RWPE1 (cell line): Measurements from ENCODE around the gene TGM2.

Experiments
- CTCF ChIA-PET: fragments of 350-600 bp; sonication (Branson Sonifier 250); formaldehyde crosslinking; extraction: SDS; loops from one replicate; lab custom pipeline; 2021; lab: Yijun Ruan, JAX
- POLR2A ChIA-PET: fragments of 400-600 bp; formaldehyde crosslinking; extraction: SDS; loops from one replicate; lab custom pipeline; 2020; ENCODE audit warnings: antibody characterized with exemption; ENCODE audit not compliant: low non-redundant PET; lab: Yijun Ruan, JAX
- DNase-seq: peaks from one replicate; pipeline ENCODE4 v3.0.0; 2012; ENCODE audit warnings: low spot score
- H3K27ac ChIP-seq: fragments of 450-650 bp; 2 replicates; pipeline ENCODE4 v1.5.1; 2017
- CTCF ChIP-seq: fragments of 450-650 bp; conservative IDR thresholded peaks from 2 replicates; pipeline ENCODE4 v1.5.1; 2017; ENCODE audit warnings: low read depth, mild to moderate bottlenecking

Gene TGM2

DNA sequence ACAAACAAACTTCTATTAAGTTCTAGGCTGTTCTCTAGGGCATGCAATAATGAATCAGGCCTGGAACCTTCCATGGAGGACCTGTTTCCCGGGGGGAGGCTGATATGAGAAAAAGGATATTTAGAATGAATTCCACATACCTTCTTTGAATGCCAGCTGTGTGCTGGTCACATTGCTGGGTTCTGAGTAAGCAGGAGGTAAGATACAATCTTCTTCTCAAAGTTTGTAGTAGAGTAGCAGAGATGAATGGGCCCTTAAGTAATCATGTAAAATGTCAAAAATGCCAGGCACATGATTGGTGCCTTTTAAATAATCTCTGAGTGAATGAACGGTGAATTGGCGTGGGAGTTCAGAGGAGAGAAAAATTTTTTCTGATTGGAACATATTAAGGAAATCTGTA is 47.4 kb downstream of the TGM2 start:
- no peak for TF ChIP-seq CTCF
- ChIA-PET CTCF (no interaction called here), POLR2A (no interaction called here)
- peak; percentile 68 for DNase-seq
- H3K27ac ChIP-seq, result no peak overlapping the region

DNA sequence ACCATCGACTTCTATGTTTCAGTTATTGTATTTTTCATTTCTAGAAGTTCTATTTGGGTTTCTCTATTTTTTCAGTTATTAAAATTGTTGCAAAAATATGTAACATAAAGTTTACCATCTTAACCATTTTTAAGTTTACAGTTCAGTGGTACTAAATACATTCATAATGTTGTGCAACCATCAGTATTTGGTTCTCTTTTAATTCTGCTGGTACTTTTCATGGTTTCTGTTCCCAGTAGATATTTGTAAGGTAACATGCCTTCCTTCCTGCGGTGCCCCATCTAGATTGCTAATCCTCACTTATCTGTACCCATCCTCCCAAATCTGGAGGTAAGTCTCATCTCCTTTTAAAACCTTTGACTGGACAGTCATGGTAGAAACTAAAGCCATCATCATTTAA is 47.9 kb downstream of the TGM2 start:
- CTCF ChIA-PET, result no interaction called here
- no peak overlapping the region for H3K27ac ChIP-seq
- POLR2A ChIA-PET, result no interaction called here
- no peak for TF ChIP-seq CTCF
- no peak for DNase-seq

DNA sequence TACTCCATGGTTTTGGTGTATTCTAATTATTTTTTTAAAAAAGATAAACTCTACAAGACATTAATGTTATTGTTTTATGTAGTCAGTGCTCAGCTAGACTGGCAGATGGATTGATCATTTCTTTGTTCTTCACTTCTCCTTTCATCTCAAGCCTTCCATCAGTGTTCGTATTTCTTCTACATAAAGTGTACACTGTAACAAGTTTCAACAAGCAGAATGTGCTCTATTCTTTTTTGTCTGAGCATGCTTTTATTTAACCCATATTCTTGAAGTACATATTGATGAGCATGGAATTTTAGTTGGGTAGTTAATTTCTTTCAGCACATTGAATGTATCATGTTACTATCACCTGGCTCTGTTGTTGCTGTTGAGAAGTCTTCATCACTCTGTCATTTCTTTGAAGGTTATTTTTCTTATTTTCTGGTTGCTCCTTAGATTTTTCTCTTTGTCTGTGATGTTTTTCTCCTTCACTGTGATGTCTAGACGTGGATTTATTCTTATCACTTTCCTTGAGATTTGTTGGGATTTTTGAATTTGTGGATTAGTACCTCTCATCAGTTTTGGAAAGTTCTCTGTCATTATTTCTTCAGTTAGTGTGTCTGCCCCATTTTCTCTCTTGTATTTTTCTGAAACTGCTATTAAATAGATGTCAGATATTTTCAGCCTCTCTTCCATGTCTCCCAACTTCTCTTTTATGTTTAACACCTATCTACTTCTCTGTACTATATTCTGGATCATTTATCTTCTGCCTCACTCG is 48.5 kb downstream of the TGM2 start:
- ChIA-PET CTCF (interaction anchor here (0.6 kb wide), 1 partner anchor 121 kb away, joined by 4 read pairs; no protein-coding TSS in a partner anchor), POLR2A (no interaction called here)
- no peak for DNase-seq
- no peak for TF ChIP-seq CTCF
- no peak overlapping the region for H3K27ac ChIP-seq

DNA sequence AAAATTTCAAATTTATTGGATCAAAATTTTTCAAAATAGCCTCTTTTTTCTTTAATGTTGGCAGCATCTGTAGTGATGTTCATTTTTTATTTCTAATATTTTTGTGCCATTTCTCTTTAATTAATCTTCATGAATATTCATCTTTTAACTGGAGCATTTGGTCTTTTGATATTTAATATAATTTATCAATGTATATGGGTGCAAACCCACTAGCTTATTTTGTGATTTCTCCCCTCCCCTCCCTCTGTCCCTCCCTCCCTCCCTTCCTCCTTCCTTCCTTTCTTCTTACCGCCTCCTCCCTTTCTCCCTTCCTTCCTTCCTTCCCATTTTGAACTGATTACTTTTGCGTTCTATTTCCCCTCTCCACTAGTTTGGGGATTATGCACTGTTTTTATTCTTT is 49.2 kb downstream of the TGM2 start:
- no peak overlapping the region for H3K27ac ChIP-seq
- DNase-seq, result no peak
- ChIA-PET CTCF (interaction anchor here (0.6 to 0.7 kb wide), 2 partner anchors 122 to 551 kb away, joined by 3 to 4 read pairs; no protein-coding TSS in a partner anchor), POLR2A (no interaction called here)
- no peak for TF ChIP-seq CTCF

DNA sequence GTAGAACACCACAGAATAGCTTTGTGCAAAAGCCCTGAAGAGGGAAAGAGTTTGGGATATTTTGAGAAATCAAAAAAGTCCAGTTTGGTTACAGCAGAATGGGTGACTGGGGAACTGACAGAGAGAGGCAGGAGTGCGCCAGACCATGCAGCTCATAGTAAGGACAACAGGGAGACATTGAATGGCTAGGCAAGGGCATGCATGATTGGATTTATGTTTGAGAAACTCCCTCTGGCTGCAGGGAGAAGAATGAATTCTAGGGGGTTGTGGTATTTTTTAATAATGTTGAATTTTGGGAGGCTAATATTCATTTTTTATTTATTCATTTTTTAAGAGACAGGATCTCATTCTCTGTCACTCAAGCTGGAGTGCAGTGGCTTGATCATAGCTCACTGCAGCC is 49.9 kb downstream of the TGM2 start:
- no peak for TF ChIP-seq CTCF
- no peak overlapping the region for H3K27ac ChIP-seq
- ChIA-PET POLR2A (no interaction called here), CTCF (interaction anchor here (0.6 to 6.1 kb wide), 3 partner anchors 12 to 550 kb away, joined by 3 to 31 read pairs (median 3); no protein-coding TSS in a partner anchor)
- no peak for DNase-seq

DNA sequence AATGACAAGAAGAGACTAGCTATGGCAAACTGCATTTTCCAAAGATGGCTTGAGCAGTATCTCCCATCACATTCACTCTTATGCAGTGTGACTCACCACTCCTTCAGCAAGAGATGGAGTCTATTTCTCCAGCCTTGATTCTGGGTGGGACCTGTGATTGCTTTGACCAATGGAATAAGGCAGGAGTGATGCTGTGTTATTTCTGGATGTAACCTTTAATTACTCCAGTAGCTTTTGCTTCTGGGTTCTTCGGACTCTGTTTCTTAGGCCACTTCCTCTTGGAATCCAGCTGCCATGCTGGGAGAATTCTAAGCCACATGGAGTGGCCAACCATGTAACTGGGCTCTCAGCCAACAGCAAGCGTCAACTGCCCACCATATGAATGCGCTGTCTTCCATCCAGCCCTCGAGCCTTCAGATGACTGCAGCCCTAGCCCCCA is 50.7 kb downstream of the TGM2 start:
- TF ChIP-seq CTCF, result no peak
- ChIA-PET CTCF (interaction anchor here (0.6 to 6.1 kb wide), 6 partner anchors 9 to 107 kb away, joined by 3 to 31 read pairs (median 6); no protein-coding TSS in a partner anchor), POLR2A (no interaction called here)
- DNase-seq, result no peak
- H3K27ac ChIP-seq, result no peak overlapping the region
